CD4-positive, alpha-beta memory T cell (primary cell): Measurements from ENCODE around the gene HOTAIR. TPM values are rescaled to one million over a fixed set of nuclear protein-coding genes. Genes with fewer than 3 reads are reported as not detected.

Source experiments
- CTCF ChIA-PET: fragments of 350-600 bp; sonication (Branson Sonifier 250); formaldehyde crosslinking; loops from one replicate; lab custom pipeline; 2021; ENCODE audit warnings: inconsistent platforms; ENCODE audit not compliant: partially characterized antibody; lab: Charles Lee
- POLR2A ChIA-PET: fragments of 350-600 bp; sonication (Branson Sonifier 250); formaldehyde crosslinking; loops from one replicate; lab custom pipeline; 2021; ENCODE audit not compliant: partially characterized antibody; lab: Charles Lee
- DNase-seq, 5 donors: peaks; one replicate each; pipeline versions ENCODE4 v3.0.0 to v3.0.0-alpha.2; 2020 to 2022; ENCODE audit warnings: mixed read lengths in 1 of 5
- H3K27ac ChIP-seq: one replicate; pipeline ENCODE4 v1.7.0; 2013; ENCODE audit warnings: low read depth, low read length
- H3K27me3 ChIP-seq: 2 replicates; pipeline ENCODE4 v1.7.0; 2013; ENCODE audit warnings: mild to moderate bottlenecking, low read length, moderate library complexity; ENCODE audit not compliant: insufficient read depth
- H3K36me3 ChIP-seq: 2 replicates; pipeline ENCODE4 v1.7.0; 2013; ENCODE audit warnings: mild to moderate bottlenecking, low read length, moderate library complexity; ENCODE audit not compliant: insufficient read depth
- H3K4me1 ChIP-seq: 2 replicates; pipeline ENCODE4 v1.7.0; 2013; ENCODE audit warnings: mild to moderate bottlenecking, low read length, moderate library complexity; ENCODE audit not compliant: insufficient read depth
- H3K4me3 ChIP-seq, 2 donors: one replicate each; pipeline ENCODE4 v1.7.0; 2013; ENCODE audit warnings: low read length in 2 of 2, mild to moderate bottlenecking in 1 of 2
- H3K9me3 ChIP-seq, 2 donors: one replicate each; pipeline ENCODE4 v1.7.0; 2013; ENCODE audit warnings: low read length in 2 of 2, control low read depth in 1 of 2; ENCODE audit not compliant: control insufficient read depth in 1 of 2
- H3K27ac Mint-ChIP-seq, 7 donors: one replicate each; pipeline ENCODE4 v1.8.0; 2020 to 2021; ENCODE audit warnings: mixed read lengths in 7 of 7, mild to moderate bottlenecking in 6 of 7, inconsistent platforms in 3 of 7, moderate library complexity in 3 of 7
- H3K27me3 Mint-ChIP-seq, 2 donors: one replicate each; pipeline ENCODE4 v1.8.0; 2020 to 2021; ENCODE audit warnings: mixed read lengths in 2 of 2
- H3K36me3 Mint-ChIP-seq, 2 donors: one replicate each; pipeline ENCODE4 v1.8.0; 2020 to 2021; ENCODE audit warnings: mixed read lengths in 2 of 2, inconsistent platforms in 1 of 2, mild to moderate bottlenecking in 1 of 2
- H3K4me1 Mint-ChIP-seq, 4 donors: one replicate each; pipeline ENCODE4 v1.8.0; 2020 to 2021; ENCODE audit warnings: mixed read lengths in 4 of 4, mild to moderate bottlenecking in 1 of 4
- H3K4me3 Mint-ChIP-seq, 8 donors: one replicate each; pipeline ENCODE4 v1.8.0; 2020 to 2021; ENCODE audit warnings: mixed read lengths in 8 of 8, mild to moderate bottlenecking in 7 of 8, moderate library complexity in 6 of 8, inconsistent platforms in 3 of 8
- H3K9me3 Mint-ChIP-seq, 8 donors: one replicate each; pipeline ENCODE4 v1.8.0; 2020 to 2021; ENCODE audit warnings: mixed read lengths in 8 of 8, mild to moderate bottlenecking in 5 of 8, inconsistent platforms in 3 of 8, moderate library complexity in 1 of 8
- intact Hi-C: fragments of 100-400 bp; cut with micrococcal nuclease; formaldehyde crosslinking; loops from one replicate; pipeline ENCODE4 v1.15.1; 2023
- polyA plus RNA-seq, 2 donors: library from polyadenylated mRNA; unstranded; fragments of 300-500 nt; fragmentation: Illumina TruSeq; gene quantifications; one replicate each; pipeline ENCODE4 v1.2.3, GENCODE V29; 2021
- total RNA-seq, 2 experiments: library from RNA; stranded (reverse); gene quantifications; one replicate each; pipeline ENCODE4 v1.2.3, GENCODE V29; 2021

The HOTAIR gene
- total and polyA plus RNA-seq, 4 experiments from 2014 or later: not detected

DNA sequence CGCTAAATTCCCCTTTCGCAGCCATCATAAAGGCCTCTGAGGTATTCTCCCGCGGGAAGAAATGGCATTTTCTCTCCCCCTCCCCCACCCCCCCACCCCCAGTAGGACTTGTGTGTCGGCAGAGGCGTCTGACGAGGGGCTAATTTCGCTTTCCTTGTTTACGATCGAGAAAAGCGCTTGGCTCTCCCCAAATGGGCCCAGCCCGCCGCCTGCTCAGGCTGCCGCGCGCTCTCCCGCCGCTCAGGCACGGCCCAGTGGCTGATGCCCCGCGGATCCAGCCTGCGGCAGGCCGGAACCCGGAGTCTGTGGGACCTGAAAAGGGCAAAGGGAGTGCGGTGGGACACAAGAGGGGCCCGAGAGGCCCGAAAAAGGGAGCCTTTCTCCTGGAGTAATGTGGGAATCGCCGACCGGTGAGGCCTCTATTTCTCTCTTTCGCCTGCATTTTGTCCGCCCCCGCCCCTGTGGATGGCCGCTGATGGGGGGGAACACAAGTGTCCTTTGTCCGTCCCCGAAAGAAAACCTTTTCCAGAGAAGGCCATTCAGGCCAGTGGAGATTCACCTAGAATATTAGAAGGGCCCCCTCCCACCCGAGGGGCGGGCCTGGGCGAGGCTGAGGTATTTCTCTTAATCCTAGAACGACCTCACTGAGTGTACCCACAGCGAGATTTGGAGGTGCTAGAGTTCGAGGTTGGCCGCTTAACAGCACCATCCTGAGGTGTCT lies 44.5 kb upstream of the HOTAIR start:
- Histone ChIP-seq H3K4me1 (peaks cover 18% of the 10 kb centered on the region), H3K36me3 (no peaks in the 10 kb centered on the region), H3K4me3 (no peak overlapping the region), H3K27ac (no peak overlapping the region), H3K9me3 (no peaks in the 10 kb centered on the region), H3K27me3 (peaks cover 50% of the 10 kb centered on the region)
- DNase-seq: no peak
- peaks cover 6 to 28% (median 17%) of the 10 kb centered on the region in 4 donors for H3K4me1 Mint-ChIP-seq
- peaks cover 49 to 69% of the 10 kb centered on the region in 2 donors for H3K27me3 Mint-ChIP-seq
- ChIA-PET CTCF (no interaction called here), POLR2A (no interaction called here)
- H3K36me3 Mint-ChIP-seq: peaks cover 0 to 1% of the 10 kb centered on the region in 2 donors
- intact Hi-C loops: no loop called here
- H3K4me3 Mint-ChIP-seq: peak overlapping the region in 1 of 8 donors; percentile 36
- peak overlapping the region in 1 of 7 donors; percentile 64 for H3K27ac Mint-ChIP-seq
- peaks cover 0 to 3% (median 0%) of the 10 kb centered on the region in 8 donors for H3K9me3 Mint-ChIP-seq

DNA sequence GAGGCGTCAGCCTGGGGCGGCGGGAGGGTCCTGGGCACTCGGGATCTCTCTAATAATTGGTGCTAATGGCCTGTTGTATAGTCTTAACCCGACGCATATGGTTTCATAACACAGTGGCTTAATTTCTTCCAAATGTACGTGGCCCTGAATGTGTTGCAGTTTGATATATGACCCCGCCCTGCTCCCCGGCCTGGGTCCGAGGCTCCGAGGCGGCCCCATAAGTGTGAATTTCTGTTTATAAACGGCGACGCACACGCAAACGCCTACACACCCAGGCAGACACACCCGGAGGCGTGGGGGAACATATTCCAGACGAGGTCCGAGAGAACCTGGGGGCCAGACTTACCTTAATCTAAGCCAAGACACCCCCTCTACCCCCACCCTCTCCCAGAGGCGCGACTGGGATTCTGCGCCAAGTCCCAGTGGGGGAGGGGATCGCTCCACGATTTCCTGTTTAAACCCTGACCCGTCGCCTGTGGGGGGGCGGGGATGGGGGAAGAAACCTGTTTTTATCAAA lies 43.8 kb upstream of the HOTAIR start:
- H3K36me3 ChIP-seq: no peaks in the 10 kb centered on the region
- H3K9me3 ChIP-seq: no peaks in the 10 kb centered on the region
- DNase-seq: no peak
- H3K4me3 Mint-ChIP-seq: peak overlapping the region in 4 of 8 donors; percentile 10 to 89 (median 37)
- intact Hi-C loops: no loop called here
- H3K4me1 ChIP-seq: peaks cover 21% of the 10 kb centered on the region
- peaks cover 0 to 3% (median 0%) of the 10 kb centered on the region in 8 donors for H3K9me3 Mint-ChIP-seq
- no peak overlapping the region for H3K27ac ChIP-seq
- H3K27ac Mint-ChIP-seq: no peak overlapping the region
- no peak overlapping the region for H3K4me3 ChIP-seq
- H3K36me3 Mint-ChIP-seq: peaks cover 0 to 1% of the 10 kb centered on the region in 2 donors
- peaks cover 6 to 31% (median 17%) of the 10 kb centered on the region in 4 donors for H3K4me1 Mint-ChIP-seq
- POLR2A ChIA-PET: interaction anchor here (2.5 kb wide), 1 partner anchor 11 kb away, joined by 19 read pairs; the partner anchor contains the start of gene HOXC8
- peaks cover 54% of the 10 kb centered on the region for H3K27me3 ChIP-seq
- CTCF ChIA-PET: interaction anchor here (1.0 kb wide), 1 partner anchor 12 kb away, joined by 4 read pairs; no protein-coding TSS in a partner anchor
- H3K27me3 Mint-ChIP-seq: peaks cover 48 to 66% of the 10 kb centered on the region in 2 donors

DNA sequence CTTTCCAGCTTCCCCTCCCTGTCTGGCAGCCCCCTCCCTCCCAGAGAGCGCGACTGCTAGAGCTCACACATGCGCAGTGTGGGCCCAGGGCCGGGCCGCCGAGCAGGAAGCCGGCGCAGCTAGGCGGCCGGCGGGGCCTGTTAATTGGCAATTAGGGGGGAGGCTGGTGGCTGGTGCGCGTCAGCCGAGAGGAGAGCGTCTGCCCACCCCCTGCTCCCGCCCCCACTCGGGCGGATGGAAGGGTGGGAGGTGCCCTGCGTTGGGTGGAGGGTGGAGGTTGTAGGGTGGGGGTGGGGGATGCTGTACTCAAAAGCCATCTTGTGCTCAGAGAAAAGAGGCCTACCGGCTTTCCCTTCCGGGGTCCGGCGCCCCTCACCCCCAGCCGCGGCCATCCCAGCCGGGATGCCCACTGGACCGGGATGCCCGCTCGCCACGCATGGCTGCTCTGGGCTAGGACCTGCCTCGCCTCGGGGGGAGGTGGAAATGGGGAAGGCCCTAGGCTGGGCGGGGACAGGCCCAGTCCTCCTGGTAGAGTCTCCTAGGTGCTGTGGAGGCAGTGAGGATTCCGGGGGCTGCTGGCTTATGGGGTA lies 43.2 kb upstream of the HOTAIR start:
- H3K9me3 ChIP-seq: no peaks in the 10 kb centered on the region

DNA sequence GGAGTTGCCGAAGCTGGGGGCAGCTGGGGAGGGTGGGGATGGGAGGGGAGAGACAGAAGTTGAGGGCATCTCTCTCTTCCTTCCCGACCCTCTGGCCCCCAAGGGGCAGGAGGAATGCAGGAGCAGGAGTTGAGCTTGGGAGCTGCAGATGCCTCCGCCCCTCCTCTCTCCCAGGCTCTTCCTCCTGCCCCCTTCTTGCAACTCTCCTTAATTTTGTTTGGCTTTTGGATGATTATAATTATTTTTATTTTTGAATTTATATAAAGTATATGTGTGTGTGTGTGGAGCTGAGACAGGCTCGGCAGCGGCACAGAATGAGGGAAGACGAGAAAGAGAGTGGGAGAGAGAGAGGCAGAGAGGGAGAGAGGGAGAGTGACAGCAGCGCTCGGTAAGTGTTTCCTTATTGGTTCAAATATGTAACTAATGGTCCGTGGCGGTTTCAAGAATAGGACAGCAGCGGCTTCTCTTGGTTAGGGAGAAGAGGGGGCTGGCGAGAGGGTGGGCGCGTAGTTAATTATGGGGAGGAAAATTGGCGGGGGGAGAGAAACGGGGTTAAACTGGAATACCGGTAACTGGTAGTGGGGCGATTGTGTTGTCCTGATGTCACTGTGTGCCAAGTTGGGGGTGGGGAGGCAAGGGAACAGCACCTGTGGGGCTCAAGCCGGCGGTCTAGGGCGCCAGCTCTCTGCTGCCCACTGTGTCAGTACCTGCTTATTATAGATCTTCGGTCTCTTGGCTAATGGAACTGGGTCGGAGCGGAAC lies 42.5 kb upstream of the HOTAIR start:
- intact Hi-C loops: no loop called here
- no peaks in the 10 kb centered on the region for H3K9me3 ChIP-seq
- no peak for DNase-seq
- H3K9me3 Mint-ChIP-seq: peaks cover 0 to 3% (median 0%) of the 10 kb centered on the region in 8 donors
- no peak overlapping the region for H3K27ac ChIP-seq
- H3K4me1 ChIP-seq: peaks cover 21% of the 10 kb centered on the region
- ChIA-PET CTCF (interaction anchor here (0.7 to 3.1 kb wide), 11 partner anchors 9 to 197 kb away, joined by 3 to 14 read pairs (median 4); partner anchors contain the start of gene HOXC5), POLR2A (interaction anchor here (0.7 to 2.5 kb wide), 5 partner anchors 10 to 173 kb away, joined by 3 to 19 read pairs (median 4); partner anchors contain the start of genes HOXC8, HOXC9 and SMUG1)
- peaks cover 0 to 1% of the 10 kb centered on the region in 2 donors for H3K36me3 Mint-ChIP-seq
- peaks cover 47 to 67% of the 10 kb centered on the region in 2 donors for H3K27me3 Mint-ChIP-seq
- peak overlapping the region; percentile 74 to 93 (median 86) for H3K4me3 Mint-ChIP-seq
- H3K27me3 ChIP-seq: peaks cover 64% of the 10 kb centered on the region
- H3K36me3 ChIP-seq: no peaks in the 10 kb centered on the region
- peak overlapping the region; percentile 29 to 68 for H3K4me3 ChIP-seq
- peaks cover 6 to 31% (median 17%) of the 10 kb centered on the region in 4 donors for H3K4me1 Mint-ChIP-seq
- peak overlapping the region in 6 of 7 donors; percentile 2 to 62 (median 48) for H3K27ac Mint-ChIP-seq

More for the DNA sequence above, 43.2 kb upstream of the HOTAIR start:
- Mint-ChIP-seq H3K27me3 (peaks cover 49 to 66% of the 10 kb centered on the region in 2 donors), H3K27ac (peak overlapping the region in 3 of 7 donors; percentile 37 to 57 (median 49)), H3K4me1 (peaks cover 6 to 31% (median 17%) of the 10 kb centered on the region in 4 donors), H3K9me3 (peaks cover 0 to 3% (median 0%) of the 10 kb centered on the region in 8 donors), H3K36me3 (peaks cover 0 to 1% of the 10 kb centered on the region in 2 donors), H3K4me3 (peak overlapping the region; percentile 74 to 93 (median 86))
- Histone ChIP-seq H3K4me1 (peaks cover 21% of the 10 kb centered on the region), H3K27me3 (peaks cover 59% of the 10 kb centered on the region), H3K4me3 (peak overlapping the region; percentile 29 to 68), H3K27ac (no peak overlapping the region), H3K36me3 (no peaks in the 10 kb centered on the region)
- intact Hi-C loops: no loop called here
- ChIA-PET CTCF (interaction anchor here (0.7 to 3.1 kb wide), 9 partner anchors 12 to 197 kb away, joined by 3 to 14 read pairs (median 6); no protein-coding TSS in a partner anchor), POLR2A (interaction anchor here (0.7 to 2.5 kb wide), 4 partner anchors 9 to 171 kb away, joined by 3 to 19 read pairs (median 4); partner anchors contain the start of genes HOXC8, HOXC9 and SMUG1)
- peak; percentile 66 to 74 (median 68) for DNase-seq

DNA sequence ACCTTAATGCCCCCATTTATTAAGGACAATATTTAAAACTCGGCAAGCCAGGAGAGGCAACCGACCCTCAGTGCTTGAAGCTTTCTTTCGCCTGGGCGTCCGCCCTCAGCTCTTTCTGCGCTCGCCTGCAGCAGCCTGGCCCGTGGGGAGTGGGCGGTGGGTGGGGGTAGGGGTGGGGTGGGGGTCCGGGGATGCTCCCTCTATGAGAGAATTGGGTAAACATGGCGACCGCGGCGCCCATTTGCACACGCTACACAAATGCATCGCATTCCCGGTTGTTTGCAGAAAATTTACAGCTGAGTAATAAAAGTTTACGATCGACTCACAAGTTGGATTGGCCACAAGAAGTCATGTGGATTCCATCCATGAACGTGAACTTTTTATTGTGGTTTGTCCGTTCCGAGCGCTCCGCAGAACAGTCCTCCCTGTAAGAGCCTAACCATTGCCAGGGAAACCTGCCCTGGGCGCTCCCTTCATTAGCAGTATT lies 41.8 kb upstream of the HOTAIR start:
- Histone ChIP-seq H3K27me3 (peaks cover 58% of the 10 kb centered on the region), H3K27ac (no peak overlapping the region), H3K36me3 (no peaks in the 10 kb centered on the region), H3K4me1 (peaks cover 21% of the 10 kb centered on the region), H3K4me3 (no peak overlapping the region), H3K9me3 (no peaks in the 10 kb centered on the region)
- Mint-ChIP-seq H3K27ac (peak overlapping the region in 2 of 7 donors; percentile 22 to 48), H3K4me3 (peak overlapping the region in 2 of 8 donors; percentile 21 to 31), H3K27me3 (peaks cover 44 to 66% of the 10 kb centered on the region in 2 donors), H3K4me1 (peaks cover 6 to 32% (median 19%) of the 10 kb centered on the region in 4 donors), H3K9me3 (peaks cover 0 to 3% (median 0%) of the 10 kb centered on the region in 8 donors), H3K36me3 (peaks cover 0 to 1% of the 10 kb centered on the region in 2 donors)
- intact Hi-C loops: no loop called here
- DNase-seq: no peak
- ChIA-PET POLR2A (interaction anchor here (1.2 to 2.5 kb wide), 2 partner anchors 9 to 174 kb away, joined by 4 to 19 read pairs; partner anchors contain the start of gene HOXC8), CTCF (interaction anchor here (1.0 to 3.1 kb wide), 7 partner anchors 9 to 198 kb away, joined by 3 to 14 read pairs (median 8); partner anchors contain the start of gene HOXC5)

GRCh38 chr12:54016051-54016450 lies 41.3 kb upstream of the HOTAIR start:
- H3K4me3 ChIP-seq: no peak overlapping the region
- no peaks in the 10 kb centered on the region for H3K9me3 ChIP-seq
- DNase-seq: no peak
- Mint-ChIP-seq H3K27me3 (peaks cover 45 to 67% of the 10 kb centered on the region in 2 donors), H3K4me1 (peaks cover 8 to 35% (median 23%) of the 10 kb centered on the region in 4 donors), H3K9me3 (peaks cover 0 to 3% (median 0%) of the 10 kb centered on the region in 8 donors), H3K27ac (peak overlapping the region in 1 of 7 donors; percentile 48), H3K36me3 (peaks cover 0 to 1% of the 10 kb centered on the region in 2 donors), H3K4me3 (no peak overlapping the region)
- no peak overlapping the region for H3K27ac ChIP-seq
- H3K4me1 ChIP-seq: peaks cover 21% of the 10 kb centered on the region
- ChIA-PET CTCF (interaction anchor here (1.3 to 3.1 kb wide), 4 partner anchors 8 to 198 kb away, joined by 3 to 14 read pairs (median 7); no protein-coding TSS in a partner anchor), POLR2A (interaction anchor here (2.5 kb wide), 1 partner anchor 9 kb away, joined by 19 read pairs; the partner anchor contains the start of gene HOXC8)
- H3K36me3 ChIP-seq: no peaks in the 10 kb centered on the region
- intact Hi-C loops: no loop called here
- peaks cover 60% of the 10 kb centered on the region for H3K27me3 ChIP-seq
